GM19043 (cell line): ENCODE data around the gene SFSWAP.
"Not testable (repeated sequence)": the region's sequence is repeated elsewhere in the genome, so short reads cannot be mapped to it uniquely, and the experiment has no call there.

Experiments used
- ATAC-seq: cut with Tn5 transposase; IDR thresholded peaks from one replicate; pipeline ENCODE4 v1.9.1; 2021; ENCODE audit warnings: low read depth; ENCODE audit not compliant: unreplicated experiment

SFSWAP gene

GRCh38 chr12:131710464-131711457, at the start of gene SFSWAP:
Gene SFSWAP, plus strand, starts transcription at chr12:131711090. Its CDS starts 140 bp downstream, at chr12:131711230.
- peak; percentile 89 for ATAC-seq

GRCh38 chr12:131661170-131661985, 49.5 kb upstream of the SFSWAP start:
- ATAC-seq, result not testable (repeated sequence)

DNA sequence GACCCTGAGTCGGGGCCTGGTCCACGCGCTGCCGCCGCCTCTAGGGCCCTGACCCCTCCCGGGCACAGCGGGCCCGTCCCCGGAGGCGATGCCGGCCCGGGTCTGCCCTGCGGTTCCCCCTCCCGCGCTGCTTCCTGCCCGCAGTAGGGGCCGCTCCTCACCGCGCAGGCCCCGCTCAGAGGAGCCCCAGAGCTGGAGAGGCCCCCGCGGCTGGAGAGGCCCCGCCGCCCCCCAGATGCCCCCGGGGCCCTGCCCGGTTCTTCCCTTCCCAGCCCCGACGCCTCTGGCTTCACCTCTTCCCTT, 49.0 kb upstream of the SFSWAP start:
- ATAC-seq, result not testable (repeated sequence)

DNA sequence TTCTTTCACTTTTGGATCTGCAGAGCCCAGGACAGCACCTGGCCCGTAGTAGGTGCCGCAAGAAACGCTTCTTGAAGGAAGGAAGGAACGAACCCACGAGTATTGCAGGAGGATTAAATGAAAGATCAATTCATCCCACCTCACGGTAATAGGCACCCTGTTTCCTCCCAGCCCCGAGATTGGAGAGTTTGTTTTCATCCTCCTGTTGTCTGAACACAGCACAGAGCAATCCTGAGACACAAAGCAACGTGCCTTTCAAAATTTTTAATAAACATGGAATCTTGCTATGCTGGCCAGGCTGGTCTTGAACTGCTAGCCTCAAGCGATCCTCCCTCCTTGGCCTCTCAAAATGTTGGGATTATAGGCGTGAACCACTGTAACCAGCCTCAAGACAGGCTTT, 48.5 kb upstream of the SFSWAP start:
- ATAC-seq, result not testable (repeated sequence)

GRCh38 chr12:131665666-131666065, 45.2 kb upstream of the SFSWAP start:
- not testable (repeated sequence) for ATAC-seq

DNA sequence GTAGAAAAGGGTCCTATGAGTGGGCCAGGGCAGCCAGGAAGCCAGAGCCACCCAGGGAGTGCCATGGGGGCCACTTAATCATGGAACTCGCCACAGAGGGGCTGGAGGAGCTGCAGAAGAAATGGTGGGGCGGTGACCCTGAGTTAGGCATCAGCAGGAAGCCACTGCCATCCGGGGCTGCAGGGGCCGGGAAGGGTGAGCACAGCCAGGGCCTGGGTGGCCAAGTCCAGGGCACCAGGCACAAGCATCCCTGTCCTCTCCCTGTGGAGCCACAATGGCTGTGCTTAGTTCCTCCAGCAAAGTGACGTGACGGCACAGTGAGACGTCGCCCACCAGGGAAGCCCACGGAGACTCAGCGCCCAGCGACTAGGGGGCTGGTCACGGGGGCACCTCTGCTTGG, 44.4 kb upstream of the SFSWAP start:
- not testable (repeated sequence) for ATAC-seq

GRCh38 chr12:131666978-131667601, 43.8 kb upstream of the SFSWAP start:
- ATAC-seq, result not testable (repeated sequence)

DNA sequence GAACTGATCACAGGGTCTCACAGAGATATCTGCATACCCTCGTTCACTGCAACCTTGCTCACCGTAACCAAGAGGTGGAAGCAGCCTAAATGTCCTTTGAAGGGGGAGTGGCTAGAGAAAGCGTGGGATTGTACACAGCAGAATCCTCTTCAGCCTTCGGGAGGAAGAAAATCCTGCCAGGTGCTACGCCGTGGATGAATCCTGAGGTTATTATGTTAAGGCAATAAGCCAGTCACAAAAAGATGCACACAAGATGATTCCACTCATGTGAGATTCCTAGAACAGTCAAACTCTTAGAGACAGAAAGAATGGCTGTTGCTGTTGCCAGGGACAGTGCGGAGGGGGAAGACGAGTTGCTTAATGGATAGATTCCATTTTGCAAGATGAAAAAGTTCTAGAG, 39.6 kb upstream of the SFSWAP start:
- no peak for ATAC-seq

DNA sequence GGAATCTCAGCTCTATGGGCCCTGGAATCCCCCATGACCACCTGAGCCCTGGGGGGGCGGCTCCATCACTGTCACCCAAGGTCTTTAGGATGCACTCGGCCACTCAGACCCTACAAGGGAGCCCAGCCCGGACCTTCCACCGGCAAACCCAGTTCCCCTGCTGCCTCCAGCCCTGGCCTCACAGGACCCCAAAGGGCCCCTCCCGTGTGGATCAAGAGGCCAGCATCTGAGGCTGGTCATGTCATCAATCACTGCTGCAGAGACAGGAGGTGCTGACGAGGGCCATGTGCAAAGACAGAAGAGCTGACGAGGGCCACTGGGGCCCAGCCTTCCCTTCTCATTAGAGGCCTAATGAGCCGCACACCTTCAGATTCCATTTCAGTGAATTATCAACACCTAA, 39.0 kb upstream of the SFSWAP start:
- no peak for ATAC-seq

- ATAC-seq, result no peak
Observed at GRCh38 chr12:131672311-131672940, 38.5 kb upstream of the SFSWAP start.

- ATAC-seq, result no peak
Observed at GRCh38 chr12:131672941-131673887, 37.7 kb upstream of the SFSWAP start.

GRCh38 chr12:131673888-131674257, 37.0 kb upstream of the SFSWAP start:
- ATAC-seq, result no peak

DNA sequence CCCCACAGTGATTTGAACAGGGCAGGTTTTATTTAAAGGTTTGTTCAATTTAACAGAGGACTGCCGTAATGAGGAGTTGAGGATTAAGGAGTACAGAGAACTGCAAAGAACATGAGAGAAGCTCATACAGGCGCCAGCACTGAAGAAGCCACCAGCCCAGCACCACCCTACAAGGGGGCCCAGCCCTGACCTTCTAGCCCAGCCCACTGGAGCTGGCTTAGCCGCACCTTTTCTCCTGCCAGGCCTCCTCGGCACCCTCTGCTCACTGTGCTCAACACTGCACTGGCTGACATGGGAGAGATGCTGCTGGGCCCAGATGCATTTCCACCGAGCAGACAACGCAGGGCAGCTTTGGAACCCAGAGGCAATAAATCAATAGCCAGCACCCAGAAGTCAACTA, 36.5 kb upstream of the SFSWAP start:
- no peak for ATAC-seq

DNA sequence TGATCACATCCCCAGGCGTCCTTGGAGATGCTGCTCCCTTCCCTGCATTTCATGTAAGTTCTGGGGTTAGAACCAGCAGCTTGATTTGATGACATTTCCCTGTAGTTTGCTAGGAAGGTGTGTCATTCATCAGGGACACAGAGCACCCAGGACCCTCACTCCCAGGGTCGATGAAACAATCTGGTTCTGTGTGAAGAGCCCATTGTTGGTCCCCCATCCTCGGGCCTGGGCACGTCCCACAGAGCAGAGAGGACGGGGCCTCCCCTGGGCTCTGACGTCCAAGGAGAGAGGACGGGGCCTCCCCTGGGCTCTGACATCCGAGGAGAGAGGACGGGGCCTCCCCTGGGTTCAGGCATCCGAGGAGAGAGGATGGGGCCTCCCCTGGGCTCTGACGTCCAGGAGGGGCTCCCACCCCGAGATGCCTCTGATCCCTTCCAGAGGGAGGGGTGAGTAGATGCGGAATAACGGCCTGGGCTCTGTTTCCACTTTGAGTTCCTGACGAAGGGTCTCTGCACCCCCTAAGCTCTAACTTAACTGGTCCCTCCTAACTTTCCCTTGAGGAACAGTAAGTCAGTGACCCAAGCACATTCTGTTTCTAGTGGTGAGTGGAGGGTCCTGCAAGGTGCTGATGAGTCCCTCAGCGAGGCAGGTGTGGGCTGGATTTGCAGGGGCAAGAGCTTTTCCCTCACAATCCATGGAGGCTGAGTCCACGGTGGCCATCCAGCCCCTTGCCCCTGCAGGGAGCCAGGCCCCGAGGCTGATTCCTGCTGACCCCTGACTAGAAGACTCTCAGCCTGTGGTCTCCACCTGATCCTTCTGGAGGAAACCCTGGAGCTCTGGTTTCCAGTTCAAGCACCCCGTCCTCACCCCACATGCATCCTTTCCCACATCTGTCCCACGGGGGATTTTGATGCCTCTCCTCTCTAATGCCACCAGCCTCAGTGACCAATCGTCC, 35.5 kb upstream of the SFSWAP start:
- no peak for ATAC-seq

DNA sequence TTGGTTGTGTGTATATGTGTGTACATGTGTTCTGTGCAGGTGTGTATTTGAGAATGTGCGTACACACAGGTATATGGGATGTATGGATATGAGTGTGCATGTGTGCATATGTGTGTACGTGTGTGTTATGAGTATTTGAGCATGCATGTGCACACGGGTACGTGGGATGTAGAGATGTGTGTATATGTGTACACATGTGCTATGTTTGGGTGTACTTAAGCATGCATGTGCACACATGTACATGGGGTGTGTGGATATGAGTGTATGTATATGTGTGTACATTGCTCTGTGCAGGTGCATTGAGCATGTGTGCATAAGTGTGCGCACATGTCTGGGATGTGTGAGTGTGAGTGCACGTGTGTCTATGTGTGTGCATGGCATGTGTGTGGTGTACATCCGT, 34.3 kb upstream of the SFSWAP start:
- no peak for ATAC-seq

DNA sequence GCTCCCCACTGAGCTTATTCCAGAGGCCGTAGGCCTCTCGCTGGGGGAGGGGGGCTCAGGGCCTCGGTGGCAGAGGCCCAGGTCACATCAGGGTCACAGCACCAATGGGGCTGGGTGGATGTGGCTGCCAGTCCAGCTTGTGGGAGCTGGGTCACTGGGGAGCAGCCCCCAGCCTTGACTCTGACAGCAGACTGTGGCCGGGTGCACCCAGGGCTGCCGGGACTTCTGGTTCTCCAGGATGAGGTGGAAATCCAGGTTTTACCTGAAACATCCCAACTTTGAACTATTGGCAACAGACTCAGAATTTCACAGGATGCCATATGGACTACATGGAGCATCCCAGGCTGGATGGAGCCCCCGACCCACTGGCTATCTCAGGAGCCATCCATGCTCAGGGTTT, 33.8 kb upstream of the SFSWAP start:
- ATAC-seq, result not testable (repeated sequence)

GRCh38 chr12:131677699-131678098, 33.2 kb upstream of the SFSWAP start:
- ATAC-seq, result no peak

- not testable (repeated sequence) for ATAC-seq
Observed at GRCh38 chr12:131678389-131679181, 32.3 kb upstream of the SFSWAP start.
